ENCODE measurements around the gene KIF5C. TPM values are rescaled to one million over a fixed set of nuclear protein-coding genes. Genes with fewer than 3 reads are reported as not detected.

Gene KIF5C
- total and polyA plus RNA-seq, 2 experiments from 2014 or later = 0.11 to 0.19 TPM

- no peaks in the 10 kb centered on the region for H3K27me3 ChIP-seq (replicated peaks; ENCODE audit: insufficient read depth)
- H3K9ac ChIP-seq = no peak overlapping the region
- no peak overlapping the region for H3K4me2 ChIP-seq (ENCODE audit: unreplicated experiment)
- H3F3A ChIP-seq (ENCODE audit: insufficient read depth) = no peaks in the 10 kb centered on the region
- DNase-seq = no peak
- no peak overlapping the region for H3K4me3 ChIP-seq
- H3K36me3 ChIP-seq (ENCODE audit: low read depth) = no peaks in the 10 kb centered on the region
- H4K20me1 ChIP-seq (ENCODE audit: insufficient read depth) = no peaks in the 10 kb centered on the region
- 0% methylated on average over 2 of the region's 2 CpGs for WGBS, 2 experiments (ENCODE audit: low coverage in 1 of 2, low lambda C conversion rate in 2 of 2, missing lambda C conversion rate in 2 of 2)
- no peaks in the 10 kb centered on the region for H3K79me2 ChIP-seq (ENCODE audit: insufficient read depth)
- TF ChIP-seq EZH2phosphoT487 (IDR thresholded peaks at IDR 0.05; ENCODE audit: insufficient read depth, low read depth) = no peak
- TF ChIP-seq EZH2 (IDR thresholded peaks at IDR 0.05; ENCODE audit: insufficient read depth, poor library complexity, severe bottlenecking) = no peak
- in situ Hi-C loops (cut with MboI) = no loop called here
- no peaks in the 10 kb centered on the region for H3K9me3 ChIP-seq (ENCODE audit: low read depth)
- no peak overlapping the region for H2AFZ ChIP-seq
- no peaks in the 10 kb centered on the region for H3K4me1 ChIP-seq (ENCODE audit: insufficient read depth)
- H3K9me2 ChIP-seq (ENCODE audit: insufficient read depth) = no peaks in the 10 kb centered on the region
- no peak overlapping the region for H3K27ac ChIP-seq
Measured at GRCh38 chr2:148918554-148918953, 43.5 kb downstream of the KIF5C start.

- TF ChIP-seq EZH2phosphoT487 (IDR thresholded peaks at IDR 0.05; ENCODE audit: insufficient read depth, low read depth) (no peak), EZH2 (IDR thresholded peaks at IDR 0.05; ENCODE audit: insufficient read depth, poor library complexity, severe bottlenecking) (no peak)
- DNase-seq = no peak
- no peaks in the 10 kb centered on the region for H3K79me2 ChIP-seq (ENCODE audit: insufficient read depth)
- no peaks in the 10 kb centered on the region for H3K9me2 ChIP-seq (ENCODE audit: insufficient read depth)
- no peaks in the 10 kb centered on the region for H3K36me3 ChIP-seq (ENCODE audit: low read depth)
- WGBS, 2 experiments (ENCODE audit: low coverage in 1 of 2, low lambda C conversion rate in 2 of 2, missing lambda C conversion rate in 2 of 2) = 54 to 63% methylated on average over 1 of the region's 1 CpG
- H4K20me1 ChIP-seq (ENCODE audit: insufficient read depth) = no peaks in the 10 kb centered on the region
- no peaks in the 10 kb centered on the region for H3K27me3 ChIP-seq (replicated peaks; ENCODE audit: insufficient read depth)
- H3K4me1 ChIP-seq (ENCODE audit: insufficient read depth) = no peaks in the 10 kb centered on the region
- H3F3A ChIP-seq (ENCODE audit: insufficient read depth) = no peaks in the 10 kb centered on the region
- no peak overlapping the region for H2AFZ ChIP-seq
- in situ Hi-C loops (cut with MboI) = no loop called here
- H3K27ac ChIP-seq = no peak overlapping the region
- H3K9ac ChIP-seq = no peak overlapping the region
- no peak overlapping the region for H3K4me3 ChIP-seq
- H3K4me2 ChIP-seq (ENCODE audit: unreplicated experiment) = no peak overlapping the region
- H3K9me3 ChIP-seq (ENCODE audit: low read depth) = no peaks in the 10 kb centered on the region
Measured at GRCh38 chr2:148920559-148920958, 45.5 kb downstream of the KIF5C start.

- Histone ChIP-seq H3K4me2 (ENCODE audit: unreplicated experiment) (no peak overlapping the region), H3K9me2 (ENCODE audit: insufficient read depth) (no peaks in the 10 kb centered on the region), H3F3A (ENCODE audit: insufficient read depth) (no peaks in the 10 kb centered on the region), H3K9me3 (ENCODE audit: low read depth) (no peaks in the 10 kb centered on the region), H3K4me1 (ENCODE audit: insufficient read depth) (no peaks in the 10 kb centered on the region), H3K27ac (no peak overlapping the region), H3K79me2 (ENCODE audit: insufficient read depth) (no peaks in the 10 kb centered on the region), H4K20me1 (ENCODE audit: insufficient read depth) (no peaks in the 10 kb centered on the region), H3K27me3 (replicated peaks; ENCODE audit: insufficient read depth) (no peaks in the 10 kb centered on the region), H2AFZ (no peak overlapping the region), H3K36me3 (ENCODE audit: low read depth) (no peaks in the 10 kb centered on the region), H3K4me3 (no peak overlapping the region), H3K9ac (no peak overlapping the region)
- no peak for DNase-seq
- in situ Hi-C loops (cut with MboI) = no loop called here
- 74 to 79% methylated on average over 5 of the region's 5 CpGs for WGBS, 2 experiments (ENCODE audit: low coverage in 1 of 2, low lambda C conversion rate in 2 of 2, missing lambda C conversion rate in 2 of 2)
- TF ChIP-seq EZH2 (IDR thresholded peaks at IDR 0.05; ENCODE audit: insufficient read depth, poor library complexity, severe bottlenecking) (no peak), EZH2phosphoT487 (IDR thresholded peaks at IDR 0.05; ENCODE audit: insufficient read depth, low read depth) (no peak)
Measured at GRCh38 chr2:148922062-148922461, 47.0 kb downstream of the KIF5C start.

- Histone ChIP-seq H3K9ac (no peak overlapping the region), H3K27ac (no peak overlapping the region), H3K4me3 (no peak overlapping the region), H3K27me3 (replicated peaks; ENCODE audit: insufficient read depth) (no peaks in the 10 kb centered on the region), H3K4me1 (ENCODE audit: insufficient read depth) (no peaks in the 10 kb centered on the region), H3F3A (ENCODE audit: insufficient read depth) (no peaks in the 10 kb centered on the region), H3K36me3 (ENCODE audit: low read depth) (no peaks in the 10 kb centered on the region), H3K79me2 (ENCODE audit: insufficient read depth) (no peaks in the 10 kb centered on the region), H4K20me1 (ENCODE audit: insufficient read depth) (no peaks in the 10 kb centered on the region), H3K4me2 (ENCODE audit: unreplicated experiment) (no peak overlapping the region), H3K9me3 (ENCODE audit: low read depth) (no peaks in the 10 kb centered on the region), H2AFZ (no peak overlapping the region), H3K9me2 (ENCODE audit: insufficient read depth) (no peaks in the 10 kb centered on the region)
- DNase-seq = no peak
- TF ChIP-seq EZH2phosphoT487 (IDR thresholded peaks at IDR 0.05; ENCODE audit: insufficient read depth, low read depth) (no peak), EZH2 (IDR thresholded peaks at IDR 0.05; ENCODE audit: insufficient read depth, poor library complexity, severe bottlenecking) (no peak)
- in situ Hi-C loops (cut with MboI) = no loop called here
- WGBS, 2 experiments (ENCODE audit: low coverage in 1 of 2, low lambda C conversion rate in 2 of 2, missing lambda C conversion rate in 2 of 2) = 36 to 43% methylated on average over 3 of the region's 3 CpGs
Measured at GRCh38 chr2:148922776-148923475, 47.9 kb downstream of the KIF5C start.

All from GM23248 (cell line).